Testis (tissue), 2 donors: ENCODE measurements around the gene PIAS4.

Source experiments
- POLR2A ChIP-seq: fragments of 450-650 bp; IDR thresholded peaks from one replicate; pipeline ENCODE4 v1.6.1; 2017; ENCODE audit warnings: antibody characterized with exemption, mild to moderate bottlenecking, moderate library complexity
- TF ChIP-seq, protein P1 (sequence below), 3 experiments: fragments of 450-650 bp in 2 of 3; fragments of 200-600 bp in 1 of 3; sonication (generic) in 1 of 3; IDR thresholded peaks; one replicate each; pipeline ENCODE4 v1.5.1; 2016 to 2019; ENCODE audit warnings: antibody characterized with exemption in 3 of 3, mild to moderate bottlenecking in 2 of 3, moderate library complexity in 1 of 3

DNA sequence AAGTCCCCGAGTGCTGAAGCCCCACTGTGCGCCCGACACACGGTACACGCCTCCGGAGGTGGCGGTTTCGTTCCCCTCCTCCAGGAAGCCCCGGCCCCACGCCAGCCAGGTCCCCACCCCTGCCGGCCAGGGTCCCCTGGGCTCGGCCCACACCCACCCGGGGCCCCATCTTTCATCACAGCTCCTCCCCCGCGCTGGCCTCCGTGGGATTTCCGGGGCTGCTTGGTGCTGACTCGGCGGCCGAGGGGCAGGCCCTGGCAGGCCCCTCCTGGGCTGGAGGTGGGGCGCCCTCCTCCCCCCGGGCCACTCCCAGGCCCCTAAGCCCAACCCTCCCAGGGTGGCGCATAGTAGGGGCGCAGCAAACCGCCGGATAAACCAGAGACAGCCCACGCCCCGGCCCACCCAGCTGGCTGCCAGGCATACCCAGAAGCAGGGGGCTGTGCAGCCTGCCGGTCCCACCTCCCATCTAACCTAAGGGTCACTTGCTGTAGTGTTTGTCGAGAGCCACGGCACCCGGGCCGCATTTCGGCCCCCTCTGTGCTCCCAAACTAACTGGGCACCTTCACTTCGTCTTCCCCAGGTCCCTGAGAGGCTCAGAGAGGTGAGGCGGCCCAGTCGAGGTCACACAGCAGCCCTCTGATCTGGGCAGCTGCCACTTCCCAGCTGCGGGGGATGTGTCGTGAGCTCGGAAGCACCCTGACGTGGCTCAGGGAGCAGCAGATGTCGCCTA is 52.5 kb downstream of the PIAS4 start:
- TF ChIP-seq, protein P1, sequence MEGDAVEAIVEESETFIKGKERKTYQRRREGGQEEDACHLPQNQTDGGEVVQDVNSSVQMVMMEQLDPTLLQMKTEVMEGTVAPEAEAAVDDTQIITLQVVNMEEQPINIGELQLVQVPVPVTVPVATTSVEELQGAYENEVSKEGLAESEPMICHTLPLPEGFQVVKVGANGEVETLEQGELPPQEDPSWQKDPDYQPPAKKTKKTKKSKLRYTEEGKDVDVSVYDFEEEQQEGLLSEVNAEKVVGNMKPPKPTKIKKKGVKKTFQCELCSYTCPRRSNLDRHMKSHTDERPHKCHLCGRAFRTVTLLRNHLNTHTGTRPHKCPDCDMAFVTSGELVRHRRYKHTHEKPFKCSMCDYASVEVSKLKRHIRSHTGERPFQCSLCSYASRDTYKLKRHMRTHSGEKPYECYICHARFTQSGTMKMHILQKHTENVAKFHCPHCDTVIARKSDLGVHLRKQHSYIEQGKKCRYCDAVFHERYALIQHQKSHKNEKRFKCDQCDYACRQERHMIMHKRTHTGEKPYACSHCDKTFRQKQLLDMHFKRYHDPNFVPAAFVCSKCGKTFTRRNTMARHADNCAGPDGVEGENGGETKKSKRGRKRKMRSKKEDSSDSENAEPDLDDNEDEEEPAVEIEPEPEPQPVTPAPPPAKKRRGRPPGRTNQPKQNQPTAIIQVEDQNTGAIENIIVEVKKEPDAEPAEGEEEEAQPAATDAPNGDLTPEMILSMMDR (IDR thresholded peaks at IDR 0.05), result no peak
- no peak for TF ChIP-seq POLR2A
